ENCODE measurements around the gene KPTN.

DNA sequence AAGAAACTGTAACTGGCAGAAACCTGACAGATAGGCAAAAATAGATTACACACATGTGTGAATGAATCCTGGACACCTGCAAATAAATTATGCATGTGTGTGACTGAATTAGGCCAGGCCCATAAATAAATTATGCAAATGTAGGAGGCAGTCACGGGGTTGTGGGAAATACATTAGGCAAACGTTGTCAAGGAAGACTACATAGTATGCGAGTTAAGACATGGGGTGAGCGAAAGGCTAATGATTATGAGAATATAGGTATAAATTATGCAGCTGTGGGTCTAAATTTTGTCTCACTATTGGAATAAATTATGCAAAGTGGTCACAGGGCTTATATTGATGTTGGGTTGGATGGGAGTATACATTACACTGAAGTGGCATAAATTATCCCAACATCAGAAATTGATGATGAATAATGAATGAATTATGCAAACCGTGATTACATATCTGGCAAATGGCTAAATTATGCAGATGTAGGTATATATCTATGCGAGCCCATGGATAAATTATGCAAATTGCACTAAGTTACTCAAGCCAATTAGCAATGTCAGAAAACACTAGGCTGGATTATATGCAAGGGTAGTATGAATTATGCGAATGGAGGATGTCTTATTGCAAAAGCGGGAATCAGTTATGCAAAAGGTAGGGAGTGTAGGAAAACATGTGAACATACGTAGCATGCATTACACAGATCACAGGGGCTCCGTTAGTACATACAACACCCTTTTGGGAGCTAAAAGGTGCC is 19.2 kb downstream of the KPTN start:
- TF ChIP-seq, protein P1, sequence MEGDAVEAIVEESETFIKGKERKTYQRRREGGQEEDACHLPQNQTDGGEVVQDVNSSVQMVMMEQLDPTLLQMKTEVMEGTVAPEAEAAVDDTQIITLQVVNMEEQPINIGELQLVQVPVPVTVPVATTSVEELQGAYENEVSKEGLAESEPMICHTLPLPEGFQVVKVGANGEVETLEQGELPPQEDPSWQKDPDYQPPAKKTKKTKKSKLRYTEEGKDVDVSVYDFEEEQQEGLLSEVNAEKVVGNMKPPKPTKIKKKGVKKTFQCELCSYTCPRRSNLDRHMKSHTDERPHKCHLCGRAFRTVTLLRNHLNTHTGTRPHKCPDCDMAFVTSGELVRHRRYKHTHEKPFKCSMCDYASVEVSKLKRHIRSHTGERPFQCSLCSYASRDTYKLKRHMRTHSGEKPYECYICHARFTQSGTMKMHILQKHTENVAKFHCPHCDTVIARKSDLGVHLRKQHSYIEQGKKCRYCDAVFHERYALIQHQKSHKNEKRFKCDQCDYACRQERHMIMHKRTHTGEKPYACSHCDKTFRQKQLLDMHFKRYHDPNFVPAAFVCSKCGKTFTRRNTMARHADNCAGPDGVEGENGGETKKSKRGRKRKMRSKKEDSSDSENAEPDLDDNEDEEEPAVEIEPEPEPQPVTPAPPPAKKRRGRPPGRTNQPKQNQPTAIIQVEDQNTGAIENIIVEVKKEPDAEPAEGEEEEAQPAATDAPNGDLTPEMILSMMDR (IDR thresholded peaks at IDR 0.05; ENCODE audit: low read length): no peak
- TF ChIP-seq EZH2phosphoT487 (IDR thresholded peaks at IDR 0.05; ENCODE audit: low read length) (no peak), EZH2 (optimal IDR thresholded peaks at IDR 0.05; ENCODE audit: low read depth, low read length) (no peak)

Measured in MM.1S (cell line).